Stimulated activated CD4-positive, alpha-beta T cell treated with anti-CD3 and anti-CD28 coated beads, Interleukin-2, amount 100 ng/mL, for 4 hours (primary cell): Measurements from ENCODE around the gene SLC4A1AP.
A peak's percentile ranks its signal among the peaks of the same experiment; 100 is the strongest.
"Not testable (repeated sequence)": the region's sequence is repeated elsewhere in the genome, so short reads cannot be mapped to it uniquely, and the experiment has no call there.

ENCODE experiments used
- DNase-seq: peaks from one replicate; pipeline ENCODE4 v3.0.0-alpha.2; 2020; ENCODE audit warnings: low read depth

SLC4A1AP gene

DNA sequence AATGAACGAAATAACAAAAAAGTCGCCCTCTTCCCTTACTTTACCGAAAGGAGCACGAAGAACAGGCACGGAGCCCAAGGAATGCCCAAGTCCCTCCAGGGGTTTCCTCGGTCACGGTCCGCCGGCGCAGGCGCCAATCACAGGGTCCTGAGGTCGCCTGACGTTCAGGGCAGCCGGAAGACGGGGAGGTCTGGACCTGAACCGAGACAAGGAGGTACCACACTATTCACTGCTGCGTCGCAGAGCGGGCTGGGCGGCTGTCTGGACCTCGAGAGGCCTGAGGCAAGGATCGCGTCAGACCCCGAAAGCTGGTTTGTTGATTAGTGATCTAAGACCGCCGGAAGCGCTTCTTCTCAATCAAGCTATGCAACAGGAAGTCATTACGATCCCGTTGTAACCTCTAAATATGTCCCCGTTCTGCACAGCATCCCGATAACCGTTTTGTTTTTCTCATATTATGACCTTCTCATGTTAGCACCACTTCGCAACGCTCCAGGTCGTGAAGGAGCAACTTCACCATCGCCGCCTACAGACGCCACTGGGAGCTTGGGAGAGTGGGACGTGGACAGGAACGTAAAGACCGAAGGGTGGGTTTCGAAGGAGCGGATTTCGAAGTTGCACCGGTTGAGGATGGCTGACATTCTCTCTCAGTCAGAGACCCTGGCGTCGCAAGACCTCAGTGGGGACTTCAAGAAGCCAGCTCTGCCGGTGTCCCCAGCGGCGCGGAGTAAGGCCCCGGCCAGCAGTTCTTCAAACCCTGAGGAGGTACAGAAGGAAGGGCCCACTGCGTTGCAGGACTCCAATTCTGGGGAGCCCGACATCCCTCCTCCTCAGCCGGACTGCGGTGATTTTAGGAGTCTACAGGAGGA, at the start of gene SLC4A1AP, which contains the start of gene SUPT7L:
SLC4A1AP (plus strand) TSS at position 605 of the 869 bp plus-strand sequence; CDS start at position 631, 26 bp downstream.
SUPT7L (minus strand) TSS at position 330 of the 869 bp plus-strand sequence. CDS start 1,422 bp downstream, outside the sequence.
- peak; percentile 51 for DNase-seq

DNA sequence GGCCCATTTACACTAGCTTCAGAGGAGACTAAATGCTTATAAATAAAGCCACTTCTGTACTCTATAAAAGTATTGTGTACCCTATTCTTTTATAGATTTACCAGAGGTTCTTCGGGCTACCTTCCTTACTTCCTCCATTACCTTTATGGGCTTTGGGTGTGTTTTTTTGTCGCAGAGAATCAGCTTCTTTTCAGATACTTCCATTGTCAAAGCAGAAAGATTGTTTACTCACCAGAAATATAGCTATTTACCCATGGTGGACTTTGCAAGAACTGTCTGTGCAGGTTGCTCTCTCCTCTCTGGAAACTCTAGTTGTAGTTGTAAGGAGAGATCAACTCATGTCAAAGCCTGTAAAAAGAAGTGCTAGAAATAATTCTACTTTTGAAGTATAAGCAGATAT, 49.7 kb upstream of the SLC4A1AP start:
- DNase-seq, result no peak

DNA sequence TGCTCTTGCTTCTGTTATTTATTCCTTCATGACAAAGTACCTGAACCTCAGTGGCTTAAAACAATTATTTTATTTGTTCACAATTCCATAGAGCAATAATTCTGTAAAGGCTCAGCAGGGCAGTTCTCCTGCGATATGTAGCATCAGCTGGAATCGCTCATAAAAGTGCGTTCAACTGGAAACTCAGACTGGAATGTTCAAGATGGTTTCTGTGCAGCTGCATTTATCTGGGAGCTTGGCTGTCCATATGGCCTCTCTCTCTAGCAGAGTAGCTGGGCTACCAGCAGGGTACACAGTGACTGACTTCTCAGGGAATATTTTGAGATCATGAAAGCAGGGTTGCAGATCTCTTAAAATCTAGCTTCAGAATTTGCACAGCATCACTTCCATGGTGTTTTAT, 48.4 kb upstream of the SLC4A1AP start:
- DNase-seq, result no peak

- no peak for DNase-seq
Measured at GRCh38 chr2:27621524-27621923, 42.2 kb upstream of the SLC4A1AP start.

- DNase-seq, result no peak
Measured at GRCh38 chr2:27622921-27623384, 40.7 kb upstream of the SLC4A1AP start.

- no peak for DNase-seq
Measured at GRCh38 chr2:27624943-27625342, 38.7 kb upstream of the SLC4A1AP start.

DNA sequence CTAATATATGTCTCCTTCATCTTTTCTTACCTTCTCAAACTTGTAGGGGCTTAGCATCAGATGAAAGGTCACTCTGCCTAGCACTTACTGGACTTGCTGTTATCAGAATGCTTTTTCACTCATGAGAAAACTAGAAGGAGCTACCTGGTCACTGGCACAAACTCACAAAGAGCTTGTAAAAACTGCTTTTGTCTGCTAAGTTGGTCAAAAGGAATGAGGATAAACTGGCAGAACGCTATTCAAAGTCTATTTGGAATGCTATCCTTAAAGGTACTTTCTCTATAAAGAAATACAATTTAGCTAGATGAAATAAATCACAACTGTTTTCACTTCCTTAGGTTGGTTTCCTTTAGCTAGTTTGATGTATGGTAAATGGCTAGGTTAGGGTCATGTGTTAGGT, 37.4 kb upstream of the SLC4A1AP start:
- not testable (repeated sequence) for DNase-seq

DNA sequence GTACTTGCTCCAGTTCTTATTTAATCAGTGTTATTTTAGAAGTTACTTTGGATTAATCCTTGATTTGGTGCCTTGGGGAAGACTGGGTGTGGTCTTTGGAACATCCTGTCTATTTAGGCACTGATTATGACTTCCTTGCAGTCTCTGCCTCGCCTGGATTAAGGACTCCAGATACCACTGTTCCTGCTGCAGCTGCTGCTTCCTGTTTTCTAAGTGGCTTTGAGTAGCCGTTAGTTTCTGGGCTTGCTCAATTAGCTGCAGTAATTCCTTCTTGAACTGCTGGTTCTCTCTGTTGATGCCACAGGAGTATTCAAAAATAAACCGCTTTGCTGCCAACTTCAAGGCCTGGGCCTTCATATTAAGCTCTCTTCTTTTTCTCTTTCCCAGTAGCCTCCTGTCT, 36.8 kb upstream of the SLC4A1AP start:
- DNase-seq, result not testable (repeated sequence)

- no peak for DNase-seq
Measured at GRCh38 chr2:27627963-27628766, 35.5 kb upstream of the SLC4A1AP start.

DNA sequence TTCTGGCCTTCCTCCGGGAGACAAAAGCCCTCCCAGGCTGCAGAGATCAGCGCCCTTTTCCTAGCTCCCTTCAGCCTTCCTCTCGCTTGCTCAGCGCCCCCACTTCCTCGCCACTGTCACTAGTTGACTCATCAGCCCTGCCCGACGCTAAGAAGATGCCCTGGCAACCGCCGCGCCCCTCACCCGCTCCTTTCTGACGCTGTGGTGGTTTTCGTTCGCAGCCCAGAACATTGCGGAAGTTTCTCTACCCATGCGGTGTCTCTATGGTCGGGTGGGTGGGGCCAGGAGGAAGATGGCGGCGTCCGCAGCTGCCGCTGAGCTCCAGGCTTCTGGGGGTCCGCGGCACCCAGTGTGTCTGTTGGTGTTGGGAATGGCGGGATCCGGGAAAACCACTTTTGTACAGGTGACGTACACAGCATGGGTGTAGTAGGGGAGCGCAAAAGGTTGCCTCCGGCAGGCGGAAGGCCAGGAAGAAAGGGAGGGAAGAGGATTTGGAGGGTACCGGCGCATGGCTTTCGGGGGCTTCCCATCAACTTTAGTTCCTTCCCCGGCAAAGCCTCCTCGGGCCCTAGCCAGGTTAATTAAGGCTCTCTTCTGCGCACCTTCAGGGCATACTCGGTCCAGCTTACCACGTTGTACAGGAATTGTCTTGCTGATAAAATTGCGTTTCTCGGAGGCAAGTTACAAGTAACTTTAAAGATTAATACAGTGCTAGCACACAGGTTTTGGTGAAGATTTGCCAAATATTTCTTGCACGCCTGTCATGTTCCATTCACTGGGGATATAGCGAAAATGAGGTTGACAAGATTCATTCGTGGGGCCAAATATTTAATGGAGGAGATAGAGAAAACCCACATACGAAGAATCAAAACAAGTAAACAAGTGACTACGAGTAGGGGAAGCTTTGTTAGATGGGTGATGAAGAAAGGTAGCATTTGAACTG, 34.7 kb upstream of the SLC4A1AP start, which contains the start of the genes CCDC121 and GPN1:
CCDC121 (minus strand) TSS at position 246 of the 943 bp plus-strand sequence. CDS start 1,213 bp downstream, outside the sequence.
GPN1 (plus strand) TSS at position 284 of the 943 bp plus-strand sequence; CDS start at position 293, 9 bp downstream.
- peak; percentile 94 for DNase-seq

- DNase-seq, result not testable (repeated sequence)
Measured at GRCh38 chr2:27630257-27630656, 33.4 kb upstream of the SLC4A1AP start.

- DNase-seq, result no peak
Measured at GRCh38 chr2:27634291-27634690, 29.4 kb upstream of the SLC4A1AP start.

DNA sequence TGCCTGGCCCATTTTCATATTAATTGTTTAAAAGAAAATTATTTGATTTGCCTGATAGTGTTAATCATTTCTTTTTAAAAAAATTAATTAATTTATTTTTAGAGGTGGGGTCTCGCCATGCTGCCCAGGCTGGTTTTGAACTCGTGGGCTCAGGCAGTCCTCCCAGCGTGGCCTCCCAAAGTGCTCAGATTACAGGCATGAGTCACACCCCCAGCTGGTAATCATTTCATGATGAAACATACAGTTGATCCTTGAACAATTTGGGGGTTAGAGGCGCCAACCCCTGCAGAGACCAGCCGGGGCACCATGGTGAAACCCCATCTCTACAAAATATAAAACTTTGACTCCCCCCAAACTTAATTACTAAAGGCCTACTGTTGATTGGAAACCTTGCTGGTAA, 26.9 kb upstream of the SLC4A1AP start:
- DNase-seq, result no peak

DNA sequence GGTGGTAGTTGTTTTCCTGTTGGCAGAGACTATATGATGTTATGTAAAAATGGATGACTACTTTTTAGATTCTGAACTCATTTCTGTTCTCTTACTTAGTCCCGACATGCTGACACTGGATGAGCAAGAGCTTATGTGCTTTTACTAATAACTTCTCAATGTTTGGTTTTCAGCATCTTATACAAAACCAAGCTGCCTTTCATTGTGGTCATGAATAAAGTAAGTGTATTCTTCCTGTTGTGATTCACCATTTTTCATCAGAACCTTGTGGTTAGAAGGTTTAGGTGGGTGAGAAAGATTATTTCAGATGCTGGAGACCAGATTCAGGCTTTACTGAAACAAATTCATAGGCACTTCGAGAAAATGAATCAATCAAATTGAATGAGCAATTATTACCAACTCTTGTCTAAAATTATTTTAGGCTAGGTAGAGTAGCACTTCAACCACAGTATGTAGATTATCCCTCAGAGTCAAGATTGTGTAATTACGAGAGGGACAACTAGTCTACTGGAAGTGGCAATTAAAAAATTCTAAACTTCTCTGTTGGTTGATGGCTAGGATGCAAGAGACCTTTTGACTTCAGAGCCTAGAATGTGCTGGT, 25.6 kb upstream of the SLC4A1AP start:
- no peak for DNase-seq

DNA sequence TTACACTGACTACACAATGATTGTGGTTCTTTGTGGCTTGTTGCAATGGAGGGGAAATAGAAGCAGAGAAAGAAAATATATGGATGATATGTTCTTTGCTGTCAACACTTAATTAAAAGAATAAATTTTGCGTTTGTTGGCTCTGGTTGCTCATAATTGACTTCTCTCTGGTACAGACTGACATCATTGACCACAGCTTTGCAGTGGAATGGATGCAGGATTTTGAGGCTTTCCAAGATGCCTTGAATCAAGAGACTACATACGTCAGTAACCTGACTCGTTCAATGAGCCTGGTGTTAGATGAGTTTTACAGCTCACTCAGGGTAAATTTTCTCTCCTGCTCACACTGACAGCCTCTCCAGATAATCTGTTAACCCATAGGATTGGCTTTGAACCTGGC, 25.0 kb upstream of the SLC4A1AP start:
- DNase-seq, result no peak

DNA sequence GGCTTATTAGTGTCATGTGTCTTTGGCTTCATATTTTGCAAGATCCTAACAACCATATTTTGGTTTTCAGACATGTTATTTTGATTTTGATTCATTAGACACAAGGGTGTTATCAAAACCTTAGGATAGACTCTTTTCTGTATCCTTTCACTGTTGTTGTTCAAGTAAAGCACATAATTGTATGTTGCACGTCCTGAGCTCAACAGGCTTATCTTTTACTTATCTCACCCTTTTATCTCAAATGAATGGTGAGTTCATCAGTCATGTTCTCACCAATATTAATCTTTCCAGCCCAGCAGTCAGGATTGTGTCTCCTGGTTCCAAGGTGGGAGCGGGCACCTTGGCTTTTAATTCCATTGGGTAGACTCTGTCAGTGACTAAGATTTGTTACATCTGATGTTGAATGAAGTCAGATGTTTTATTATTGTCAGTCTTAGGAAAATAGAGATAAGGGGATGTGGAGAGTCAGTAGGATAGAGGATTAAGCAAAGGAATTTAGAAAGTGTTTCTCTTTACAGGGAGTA, 22.9 kb upstream of the SLC4A1AP start:
- no peak for DNase-seq

DNA sequence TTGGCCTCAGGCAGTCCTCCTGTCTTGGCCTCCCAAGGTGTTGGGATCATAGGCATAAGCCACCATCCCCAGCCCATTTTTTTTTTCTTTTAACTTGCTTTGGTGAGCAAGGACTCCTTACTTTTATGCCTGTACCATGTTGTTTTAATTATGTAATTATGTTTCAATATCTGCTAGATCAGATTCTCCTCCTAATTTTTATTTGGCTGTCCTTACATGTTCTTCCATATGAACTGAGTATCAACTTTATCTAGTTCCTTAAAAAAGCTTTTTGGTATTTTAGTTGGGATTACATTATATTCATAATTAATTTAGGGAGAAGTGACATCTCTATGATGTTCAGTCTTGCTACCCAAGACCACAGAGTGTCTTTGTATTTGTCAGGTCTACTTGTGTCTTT, 18.5 kb upstream of the SLC4A1AP start:
- no peak for DNase-seq

- no peak for DNase-seq
Measured at GRCh38 chr2:27647289-27647688, 16.4 kb upstream of the SLC4A1AP start.

- no peak for DNase-seq
Measured at GRCh38 chr2:27647737-27648136, 16.0 kb upstream of the SLC4A1AP start.

GRCh38 chr2:27651056-27651455, 12.6 kb upstream of the SLC4A1AP start:
- DNase-seq, result no peak

DNA sequence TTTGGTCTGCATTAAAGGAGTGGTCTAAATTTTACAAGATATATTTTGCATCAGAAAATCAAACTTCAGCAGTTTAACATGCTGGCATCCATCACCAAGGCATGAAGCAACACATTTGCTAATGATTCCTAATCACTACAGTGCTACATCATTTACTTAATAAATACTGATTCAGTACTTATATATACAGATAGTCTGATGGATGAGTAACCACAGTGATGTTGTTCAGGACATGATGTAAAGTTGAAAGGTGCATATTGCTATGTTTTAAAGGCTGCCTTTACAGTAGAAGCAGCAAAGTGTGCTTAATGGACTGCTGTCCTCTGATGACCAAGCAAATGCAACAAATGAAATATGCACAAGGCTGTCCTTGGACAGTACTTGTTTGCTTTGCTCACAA, 11.3 kb upstream of the SLC4A1AP start:
- DNase-seq, result no peak
